IPS-NIHi7 (cell line): Measurements from ENCODE around the gene GDF9.
"Not testable (repeated sequence)": the region's sequence is repeated elsewhere in the genome, so short reads cannot be mapped to it uniquely, and the experiment has no call there.

Source experiments
- DNase-seq: peaks from one replicate; pipeline ENCODE4 v3.0.0; 2012; ENCODE audit warnings: mixed read lengths; ENCODE audit errors: extremely low spot score

Gene GDF9

GRCh38 chr5:132872788-132873118 is 6.5 kb upstream of the GDF9 start:
- no peak for DNase-seq

- no peak for DNase-seq
Measured at GRCh38 chr5:132871459-132872284, 5.4 kb upstream of the GDF9 start.

GRCh38 chr5:132870801-132871200 is 4.5 kb upstream of the GDF9 start:
- DNase-seq = no peak

GRCh38 chr5:132868754-132869153 is 2.5 kb upstream of the GDF9 start:
- no peak for DNase-seq

DNA sequence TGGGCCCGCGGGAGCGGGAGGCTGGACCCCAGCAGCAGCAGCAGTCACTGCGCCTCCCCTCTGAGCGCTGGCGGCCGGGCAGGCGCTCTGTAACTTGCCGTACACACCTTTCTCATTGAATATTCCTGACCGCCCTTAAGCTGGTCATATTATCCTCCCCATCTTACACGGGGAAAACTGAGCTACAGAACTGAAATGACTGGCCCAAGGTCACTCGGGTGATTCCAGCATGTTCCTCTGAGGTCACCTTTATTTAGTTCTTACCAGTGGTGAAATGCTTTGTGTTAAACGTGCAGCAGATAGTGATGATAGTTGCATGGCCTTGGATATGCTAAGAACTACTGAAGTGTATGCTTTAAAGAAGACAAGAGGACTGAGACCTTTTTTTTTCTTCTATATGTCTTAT is 780 bp upstream of the GDF9 start:
- no peak for DNase-seq

DNA sequence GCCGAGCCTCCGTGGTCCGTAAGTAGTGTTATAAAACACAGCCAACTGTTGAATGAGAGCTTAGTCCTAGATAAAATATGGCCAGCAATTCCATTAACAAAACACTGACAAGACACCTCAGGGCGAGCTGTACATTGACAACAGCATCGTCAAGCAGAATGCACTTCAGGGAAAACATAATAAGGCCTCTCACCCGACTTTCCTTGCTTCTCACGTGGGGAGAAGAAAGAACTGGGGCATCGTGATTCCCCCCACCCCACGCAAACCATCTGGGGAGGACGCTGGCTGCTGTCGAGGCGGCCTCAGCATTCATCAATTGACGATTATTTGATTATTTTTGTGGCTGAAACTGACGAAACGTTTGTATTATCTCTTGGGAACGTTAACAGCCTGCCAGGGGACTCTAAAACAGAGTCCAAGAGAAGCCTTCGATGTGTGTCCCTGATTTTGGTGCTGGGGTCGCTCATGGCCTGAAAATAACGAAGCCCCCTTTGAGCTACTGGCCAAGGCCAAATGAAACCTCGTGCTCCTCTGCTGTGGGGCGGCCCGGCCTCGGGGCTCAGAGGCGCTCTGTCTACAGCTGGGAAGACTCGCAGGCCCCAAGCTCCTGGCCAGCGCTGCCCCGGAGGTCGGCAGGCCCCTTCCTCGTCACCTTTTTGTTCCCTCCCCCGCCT is 464 bp downstream of the GDF9 start:
- DNase-seq = no peak

DNA sequence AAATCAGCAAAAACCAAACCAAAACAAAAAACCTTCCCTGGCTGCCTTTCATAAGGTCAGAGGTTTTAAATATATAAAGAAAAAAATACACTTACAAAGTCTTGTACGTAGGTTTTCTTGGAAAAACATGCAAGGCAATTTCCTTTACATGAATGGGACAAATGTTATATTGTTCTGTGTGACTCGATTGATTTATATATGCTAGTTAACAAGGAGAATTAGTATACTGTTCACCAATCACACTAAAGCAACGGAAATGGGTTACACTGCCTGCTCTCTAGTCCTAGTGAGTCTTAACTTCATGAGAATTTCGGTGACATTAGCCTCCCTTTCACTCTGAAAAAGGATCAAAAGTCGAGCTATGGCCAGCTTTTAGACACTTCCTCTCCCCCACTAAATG is 5.5 kb downstream of the GDF9 start:
- no peak for DNase-seq

DNA sequence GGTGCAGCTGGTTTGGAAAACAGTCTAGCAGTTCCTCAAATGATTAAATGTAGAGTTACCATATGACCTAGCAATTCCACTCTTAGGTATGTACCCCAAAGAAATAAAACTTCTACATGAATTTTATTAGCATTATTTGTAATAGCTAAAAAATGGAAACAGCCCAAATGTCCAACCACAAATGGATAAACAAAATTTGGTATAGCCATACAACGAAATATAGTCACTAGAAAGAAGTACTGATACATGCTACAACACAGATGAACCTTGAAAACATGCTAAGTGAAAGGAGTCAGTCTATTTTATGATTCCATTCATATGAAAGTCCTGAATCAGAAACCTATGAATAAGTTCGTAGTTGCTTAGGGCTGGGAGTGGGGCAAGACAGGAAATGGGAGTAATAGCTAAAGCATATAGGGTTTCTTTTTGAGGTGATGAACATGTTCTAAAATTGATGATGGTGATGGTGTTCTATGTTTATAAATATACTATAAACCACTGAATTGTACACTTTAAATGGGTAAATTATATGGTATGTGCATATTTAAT is 6.3 kb downstream of the GDF9 start:
- DNase-seq = no peak

- no peak for DNase-seq
Measured at GRCh38 chr5:132856011-132856410, 10.3 kb downstream of the GDF9 start.

DNA sequence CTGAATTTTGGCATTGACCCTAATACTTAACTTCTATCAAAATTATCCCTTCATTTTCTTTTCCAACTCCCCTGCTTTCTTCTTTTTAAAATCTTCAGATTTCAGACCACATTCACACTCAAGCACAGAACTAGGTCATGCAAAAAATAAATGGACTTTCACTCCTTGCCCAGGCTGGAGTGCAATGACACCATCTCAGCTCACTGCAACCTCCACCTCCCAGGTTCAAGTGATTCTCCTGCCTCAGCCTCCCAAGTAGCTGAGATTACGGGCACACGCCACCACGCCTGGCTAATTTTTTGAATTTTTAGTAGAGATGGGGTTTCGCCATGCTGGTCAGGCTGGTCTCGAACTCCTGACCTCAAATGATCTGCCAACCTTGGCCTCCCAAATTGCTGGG is 11.3 kb downstream of the GDF9 start:
- not testable (repeated sequence) for DNase-seq

DNA sequence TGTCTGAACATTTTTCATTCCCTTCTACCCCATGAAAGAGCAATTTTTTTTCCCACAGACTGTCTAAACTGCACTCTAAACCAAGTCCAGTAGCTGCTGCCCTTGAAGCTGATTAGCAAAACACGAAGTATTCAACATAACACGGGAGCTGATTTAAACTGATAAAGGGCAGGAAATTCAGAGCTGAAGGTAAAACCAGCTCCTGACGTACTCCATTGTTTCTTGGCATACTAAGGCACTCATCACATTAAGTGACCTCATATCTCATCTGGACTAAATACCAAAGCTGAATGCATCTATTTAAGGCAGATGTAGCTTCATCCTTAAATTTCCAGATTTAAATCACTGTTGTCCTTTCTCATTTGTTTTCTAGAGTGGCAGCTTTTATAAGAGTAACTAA is 12.0 kb downstream of the GDF9 start:
- no peak for DNase-seq

- DNase-seq = no peak
Measured at GRCh38 chr5:132853790-132854189, 12.5 kb downstream of the GDF9 start.

DNA sequence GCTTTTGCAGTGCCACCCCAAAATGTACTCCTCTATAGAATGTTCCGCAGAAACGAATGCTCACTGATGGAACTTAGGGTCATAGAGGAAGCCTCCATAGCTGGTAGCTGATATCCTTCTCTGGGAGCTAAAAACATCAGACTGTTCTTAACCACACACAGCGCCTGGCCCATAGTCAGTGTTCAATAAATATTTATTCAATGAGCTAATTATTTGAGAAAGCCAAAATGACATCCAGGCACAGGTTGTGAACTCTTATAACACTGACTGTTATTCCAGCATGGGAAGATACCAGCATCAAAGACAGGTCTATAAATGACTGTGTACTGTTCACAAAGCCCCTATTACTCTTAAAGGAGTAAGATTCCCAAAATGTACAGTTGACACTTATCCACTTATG is 12.9 kb downstream of the GDF9 start:
- no peak for DNase-seq

- DNase-seq = no peak
Measured at GRCh38 chr5:132850066-132850465, 16.2 kb downstream of the GDF9 start.

DNA sequence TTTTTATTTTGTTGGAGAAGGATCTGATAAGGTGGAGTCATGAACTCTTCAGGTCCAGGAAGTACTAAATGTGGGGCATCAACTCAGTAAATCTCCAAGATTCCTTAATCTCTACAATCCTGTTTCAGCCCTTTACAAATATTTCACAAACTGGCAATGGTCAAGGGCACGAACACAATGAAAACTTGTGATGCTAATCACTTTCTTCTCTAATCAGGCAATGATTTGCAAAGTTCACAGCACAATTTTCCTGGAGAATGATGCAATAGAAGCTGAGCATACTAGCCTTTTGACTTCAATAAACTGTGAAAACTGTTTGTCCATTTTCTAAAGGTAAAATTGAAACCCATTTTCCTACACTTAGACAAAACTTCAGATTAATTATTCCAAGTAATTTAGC is 16.9 kb downstream of the GDF9 start:
- DNase-seq = no peak

DNA sequence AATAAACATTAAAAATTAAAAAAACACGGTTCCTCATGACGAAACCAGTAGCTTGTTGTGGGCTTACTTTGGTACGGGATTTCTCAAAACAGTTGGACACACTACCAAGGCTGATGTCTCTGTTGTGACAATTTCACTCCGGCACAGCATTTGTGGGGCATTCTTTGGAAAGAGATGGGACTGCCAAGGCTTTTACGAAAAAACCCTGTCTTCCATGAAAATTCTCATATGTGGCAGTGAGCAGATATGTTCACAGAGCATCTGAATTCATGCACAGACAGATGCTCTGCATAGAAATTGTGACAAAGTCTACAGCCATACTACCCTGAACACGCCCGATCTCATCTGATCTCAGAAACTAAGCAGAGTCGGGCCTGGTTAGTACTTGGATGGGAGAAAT is 18.0 kb downstream of the GDF9 start:
- no peak for DNase-seq

DNA sequence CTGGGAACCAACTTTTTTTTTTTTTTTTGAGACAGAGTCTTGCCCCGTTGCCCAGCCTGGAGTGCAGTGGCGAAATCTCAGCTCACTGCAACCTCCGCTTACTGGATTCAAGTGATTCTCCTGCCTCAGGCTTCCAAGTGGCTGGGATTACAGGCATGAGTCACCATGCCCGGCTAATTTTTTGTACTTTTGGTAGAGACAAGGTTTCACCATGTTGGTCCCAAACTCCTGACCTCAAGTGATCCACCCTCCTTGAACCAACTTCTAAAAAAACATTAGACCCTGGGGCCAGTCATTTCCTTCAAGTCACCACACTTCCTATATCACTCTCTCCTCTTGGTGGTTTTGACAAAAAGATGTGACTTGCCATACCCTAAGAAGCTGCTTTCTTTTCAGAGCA is 25.0 kb downstream of the GDF9 start:
- no peak for DNase-seq

DNA sequence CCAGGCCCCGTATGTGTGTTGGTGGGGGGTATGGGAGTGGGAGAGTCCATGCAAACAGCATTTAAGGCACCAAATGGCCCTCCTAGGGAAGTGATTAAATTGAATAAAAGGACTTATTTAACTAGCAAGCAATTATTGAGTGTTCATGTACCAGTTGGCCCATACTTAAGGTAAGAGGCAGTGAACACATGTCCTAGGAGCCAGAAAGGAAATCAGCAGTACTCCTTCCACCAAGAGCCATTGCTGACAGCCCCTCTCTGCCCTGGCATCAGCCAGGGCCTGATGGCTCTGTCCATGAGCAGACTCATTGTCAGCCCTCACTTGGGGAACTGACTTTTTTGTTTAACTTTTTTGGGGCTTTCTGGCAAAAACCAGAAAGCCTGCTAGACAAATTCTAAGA is 25.4 kb downstream of the GDF9 start:
- no peak for DNase-seq

- no peak for DNase-seq
Measured at GRCh38 chr5:132840313-132840712, 26.0 kb downstream of the GDF9 start.

GRCh38 chr5:132839426-132840301 is 26.6 kb downstream of the GDF9 start:
- no peak for DNase-seq

DNA sequence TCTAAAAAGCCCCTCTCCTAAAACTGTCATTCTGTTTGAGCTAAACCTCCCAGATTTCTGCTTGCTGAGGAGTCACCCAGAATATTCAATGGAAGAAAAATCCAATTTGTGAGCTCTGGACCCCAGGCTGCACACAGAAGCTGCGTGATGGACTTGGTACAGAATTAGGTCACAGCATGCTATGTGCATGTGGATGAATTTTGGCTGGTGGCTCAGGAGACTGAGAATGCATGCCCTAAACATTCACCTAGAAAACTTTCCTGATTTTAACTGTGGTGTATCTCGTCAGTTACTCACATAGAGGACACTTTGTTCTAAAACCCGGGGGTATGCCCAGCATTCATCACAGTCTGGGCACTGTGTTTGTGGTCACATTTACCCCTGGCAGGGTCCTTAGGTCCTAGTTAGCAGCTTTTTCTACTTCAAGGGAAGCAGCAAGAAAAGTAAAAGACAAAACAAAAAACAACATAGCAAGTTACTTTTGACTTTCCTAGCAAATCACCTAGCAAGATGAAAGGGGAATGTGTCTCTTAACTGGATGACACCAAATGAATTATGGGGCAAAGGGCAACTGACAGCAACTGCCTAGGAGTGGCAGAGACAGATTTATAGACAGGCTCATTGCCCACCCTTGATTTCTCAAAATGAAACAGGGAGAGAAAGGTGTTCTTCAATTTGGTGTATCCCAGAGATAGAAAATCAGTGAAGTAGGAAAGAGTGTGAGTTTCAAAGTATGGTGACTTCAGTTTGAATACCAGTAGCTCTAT is 27.6 kb downstream of the GDF9 start:
- DNase-seq = no peak

GRCh38 chr5:132837868-132838267 is 28.4 kb downstream of the GDF9 start:
- DNase-seq = no peak
